GM13976 (cell line): ENCODE data around the gene AGMAT.

Experiments used
- DNase-seq: peaks from one replicate; pipeline ENCODE4 v3.0.0; 2012; ENCODE audit warnings: low spot score
- CTCF ChIP-seq: IDR thresholded peaks from 2 replicates; pipeline ENCODE4 v1.5.1; 2012; ENCODE audit warnings: borderline replicate concordance, mild to moderate bottlenecking; ENCODE audit not compliant: insufficient read depth; ENCODE audit errors: extremely low read depth, missing control alignments, control extremely low read depth
- in situ Hi-C: fragments of 300-500 bp; cut with MboI; formaldehyde crosslinking; loops from one replicate; pipeline ENCODE4 v1.12.0; 2022; ENCODE audit warnings: low sequenced_read_pairs, mixed read lengths, inconsistent platforms; ENCODE audit not compliant: unreplicated experiment

Gene AGMAT

GRCh38 chr1:15543589-15544568, 41.0 kb downstream of the AGMAT start:
- TF ChIP-seq CTCF: no peak
- no peak for DNase-seq
- in situ Hi-C loops: no loop called here

GRCh38 chr1:15543251-15543588, 41.6 kb downstream of the AGMAT start:
- in situ Hi-C loops: no loop called here
- no peak for TF ChIP-seq CTCF
- no peak for DNase-seq

DNA sequence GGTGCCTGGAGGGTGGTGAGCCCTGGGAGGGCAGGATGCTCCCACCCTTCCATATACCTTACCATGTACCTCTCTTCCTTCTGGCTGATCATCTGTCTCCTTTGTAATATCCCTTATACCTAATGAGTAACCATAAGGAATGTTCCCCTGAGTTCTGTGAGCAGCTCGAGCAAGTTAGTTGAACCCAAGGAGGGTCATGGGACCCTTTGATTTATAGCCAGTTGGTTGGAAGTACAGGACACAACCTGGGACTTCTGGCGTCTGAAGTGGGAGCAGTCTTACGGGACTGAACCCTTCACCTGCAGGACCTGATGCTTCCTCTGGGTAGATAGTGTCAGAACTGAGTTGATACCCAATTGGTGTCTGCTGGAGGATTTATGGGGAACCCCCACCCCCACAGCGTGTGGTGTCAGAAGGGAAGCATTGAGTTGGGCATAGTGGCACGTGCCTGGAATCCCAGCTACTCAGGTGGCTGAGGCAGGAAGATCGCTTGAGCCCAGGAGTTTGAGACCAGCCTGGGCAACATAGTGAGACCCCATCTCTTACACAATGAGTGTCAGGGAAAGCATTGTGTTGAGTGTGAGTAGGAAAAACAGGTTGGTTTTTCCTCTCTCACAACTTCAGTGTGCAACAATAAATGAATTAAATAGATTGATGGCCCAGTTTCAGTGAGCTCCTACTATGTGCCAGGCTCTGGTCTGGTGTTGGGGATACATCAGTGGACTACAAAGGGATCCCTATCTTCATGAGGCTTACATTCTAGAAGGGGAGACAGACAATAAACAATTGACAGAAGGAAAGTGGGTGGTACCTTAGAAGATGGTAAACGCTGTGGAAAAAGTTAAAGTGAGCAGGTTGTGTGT, 42.2 kb downstream of the AGMAT start:
- TF ChIP-seq CTCF: no peak
- in situ Hi-C loops: no loop called here
- no peak for DNase-seq

GRCh38 chr1:15541231-15541792, 43.5 kb downstream of the AGMAT start:
- TF ChIP-seq CTCF: no peak
- no peak for DNase-seq
- in situ Hi-C loops: no loop called here

DNA sequence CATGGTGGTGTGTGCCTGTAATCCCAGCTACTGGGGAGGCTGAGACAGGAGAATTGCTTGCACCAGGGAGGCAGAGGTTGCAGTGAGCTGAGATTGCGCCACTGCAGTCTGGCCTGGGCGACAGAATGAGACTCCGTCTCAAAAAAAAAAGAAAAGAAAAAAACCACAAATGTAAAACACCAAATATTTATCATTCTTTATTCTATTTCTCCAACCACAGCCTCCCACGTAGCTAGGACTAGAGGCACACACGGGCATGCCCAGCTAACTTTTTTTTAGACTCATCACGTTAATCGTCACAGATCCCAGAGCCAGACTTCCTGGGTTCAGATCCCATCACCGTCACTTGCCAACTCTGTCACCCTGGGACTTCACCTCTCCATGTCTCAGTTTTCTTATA, 44.7 kb downstream of the AGMAT start:
- in situ Hi-C loops: no loop called here
- DNase-seq: no peak
- no peak for TF ChIP-seq CTCF

DNA sequence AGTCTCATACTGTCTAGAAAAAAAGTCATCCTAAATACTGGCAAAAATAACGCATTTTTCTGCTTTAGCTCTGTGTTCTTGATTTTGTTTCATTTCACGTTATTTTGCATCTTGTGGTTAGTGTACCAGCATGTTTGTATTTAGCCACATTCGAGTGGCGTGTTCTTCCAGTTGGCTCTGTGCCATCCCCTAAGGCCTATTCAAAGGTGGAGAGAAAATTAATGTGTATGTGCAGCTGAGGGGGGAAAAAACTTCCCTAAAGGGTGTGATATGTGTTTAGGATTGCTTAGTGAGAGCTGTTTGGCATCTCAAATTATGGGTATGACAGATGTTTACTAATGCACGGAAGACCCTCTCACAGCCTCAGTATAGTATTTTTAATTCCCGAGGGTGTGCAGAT, 46.1 kb downstream of the AGMAT start:
- no peak for DNase-seq
- TF ChIP-seq CTCF: no peak
- in situ Hi-C loops: no loop called here
